K562 (cell line): ENCODE data around the gene MIF. TPM values are rescaled to one million over a fixed set of nuclear protein-coding genes. Genes with fewer than 3 reads are reported as not detected.

ENCODE experiments used
- ARID1B ChIP-seq: fragments of 450-650 bp; IDR thresholded peaks from 2 replicates; pipeline ENCODE4 v1.6.1; 2016; ENCODE audit warnings: antibody characterized with exemption, mild to moderate bottlenecking, inconsistent platforms
- CREB1 ChIP-seq, 2 experiments: sonication (generic) in 1 of 2; formaldehyde crosslinking in 1 of 2; IDR thresholded peaks; 2 replicates each; pipeline versions ENCODE4 v1.6.1 to v1.8.0; 2012 to 2022; ENCODE audit warnings: inconsistent platforms in 1 of 2, mild to moderate bottlenecking in 1 of 2, missing genetic modification reagents in 1 of 2, moderate library complexity in 1 of 2
- E2F3 ChIP-seq: fragments of 250-450 bp; sonication (Bioruptor Pico); IDR thresholded peaks from 2 replicates; pipeline ENCODE4 v1.4.0; 2020; ENCODE audit warnings: mild to moderate bottlenecking
- HNRNPUL1 ChIP-seq: fragments of 200-400 bp; formaldehyde crosslinking; IDR thresholded peaks from 2 replicates; pipeline ENCODE4 v1.6.1; 2017; ENCODE audit warnings: low read length
- TCF3 ChIP-seq: sonication (generic); formaldehyde crosslinking; IDR thresholded peaks from 2 replicates; pipeline ENCODE4 v1.4.0; 2020; ENCODE audit warnings: mild to moderate bottlenecking, missing genetic modification reagents
- ZBTB1 ChIP-seq: sonication (generic); formaldehyde crosslinking; IDR thresholded peaks from 2 replicates; pipeline ENCODE4 v1.8.1; 2023; ENCODE audit warnings: missing genetic modification reagents, low read depth, mild to moderate bottlenecking, borderline replicate concordance
- ZNF57 ChIP-seq: fragments of 450-650 bp; formaldehyde crosslinking; IDR thresholded peaks from 2 replicates; pipeline ENCODE4 v1.4.0; 2020; ENCODE audit warnings: mild to moderate bottlenecking, moderate library complexity
- polyA plus RNA-seq, 8 experiments: library from polyadenylated mRNA; depleted of rRNA in 4 of 8; stranded (reverse) in 5 of 8; unstranded in 3 of 8; fragments of >200 nt; fragmentation: Nextera tagmentation in 2 of 8; fragmentation: Illumina TruSeq in 1 of 8; extraction: Ambion mirVana in 2 of 8; extraction: Trizol in 1 of 8; gene quantifications; 2 replicates each; pipeline versions ENCODE4 v1.2.1 to v1.2.3, GENCODE V29; 2011 to 2014; ENCODE audit warnings: inconsistent platforms in 1 of 8, missing spikeins in 1 of 8
- total RNA-seq, 7 experiments: library from RNA; depleted of rRNA in 6 of 7; stranded (reverse); fragments of >200 nt in 6 of 7; fragmentation: Illumina TruSeq in 2 of 7; extraction: Trizol in 2 of 7; gene quantifications; 2 replicates each; pipeline versions ENCODE4 v1.2.1 to v1.2.3, GENCODE V29; 2011 to 2021; ENCODE audit warnings: low replicate concordance in 1 of 7
- TF ChIP-seq, protein P1 (sequence below): sonication (generic); formaldehyde crosslinking; IDR thresholded peaks from 2 replicates; pipeline ENCODE4 v1.8.0; 2022; ENCODE audit warnings: missing genetic modification reagents, mild to moderate bottlenecking, borderline replicate concordance
- TF ChIP-seq, protein P2 (sequence below), 2 experiments: fragments of 450-650 bp in 1 of 2; sonication (generic) in 1 of 2; formaldehyde crosslinking in 1 of 2; IDR thresholded peaks; 2 replicates each; pipeline versions ENCODE4 v1.7.1 to v1.9.0; 2016 to 2022; ENCODE audit warnings: inconsistent platforms in 1 of 2, mild to moderate bottlenecking in 1 of 2, missing genetic modification reagents in 1 of 2
- TF ChIP-seq, protein P3 (sequence below): fragments of 450-650 bp; formaldehyde crosslinking; IDR thresholded peaks from 2 replicates; pipeline ENCODE4 v1.4.0; 2020; ENCODE audit warnings: mild to moderate bottlenecking, moderate library complexity
- TF ChIP-seq, protein P4 (sequence below): sonication (generic); formaldehyde crosslinking; IDR thresholded peaks from 2 replicates; pipeline ENCODE4 v1.8.1; 2022; ENCODE audit warnings: missing genetic modification reagents

MIF gene
- total and polyA plus RNA-seq, 9 of the 15 experiments (the other 6 are each of a cell fraction or from before 2014, with no cell fraction given), result 7.4 to 666 (median 193) TPM

DNA sequence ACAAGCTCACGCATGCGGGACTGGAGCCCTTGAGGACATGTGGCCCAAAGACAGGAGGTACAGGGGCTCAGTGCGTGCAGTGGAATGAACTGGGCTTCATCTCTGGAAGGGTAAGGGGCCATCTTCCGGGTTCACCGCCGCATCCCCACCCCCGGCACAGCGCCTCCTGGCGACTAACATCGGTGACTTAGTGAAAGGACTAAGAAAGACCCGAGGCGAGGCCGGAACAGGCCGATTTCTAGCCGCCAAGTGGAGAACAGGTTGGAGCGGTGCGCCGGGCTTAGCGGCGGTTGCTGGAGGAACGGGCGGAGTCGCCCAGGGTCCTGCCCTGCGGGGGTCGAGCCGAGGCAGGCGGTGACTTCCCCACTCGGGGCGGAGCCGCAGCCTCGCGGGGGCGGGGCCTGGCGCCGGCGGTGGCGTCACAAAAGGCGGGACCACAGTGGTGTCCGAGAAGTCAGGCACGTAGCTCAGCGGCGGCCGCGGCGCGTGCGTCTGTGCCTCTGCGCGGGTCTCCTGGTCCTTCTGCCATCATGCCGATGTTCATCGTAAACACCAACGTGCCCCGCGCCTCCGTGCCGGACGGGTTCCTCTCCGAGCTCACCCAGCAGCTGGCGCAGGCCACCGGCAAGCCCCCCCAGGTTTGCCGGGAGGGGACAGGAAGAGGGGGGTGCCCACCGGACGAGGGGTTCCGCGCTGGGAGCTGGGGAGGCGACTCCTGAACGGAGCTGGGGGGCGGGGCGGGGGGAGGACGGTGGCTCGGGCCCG, at the start of gene MIF (continued):
- TF ChIP-seq CREB1 (IDR thresholded peaks at IDR 0.05) (peak; percentile 83), CREB1 (CRISPR knock-in tag; IDR thresholded peaks at IDR 0.05) (peak; percentile 80), ARID1B (no peak), E2F3 (CRISPR knock-in tag) (no peak), HNRNPUL1 (no peak), ZBTB1 (CRISPR knock-in tag) (no peak; the same call in 1 of the 2 replicates), ZNF57 (CRISPR knock-in tag) (no peak), TCF3 (CRISPR knock-in tag) (no peak)
- TF ChIP-seq, protein P1, sequence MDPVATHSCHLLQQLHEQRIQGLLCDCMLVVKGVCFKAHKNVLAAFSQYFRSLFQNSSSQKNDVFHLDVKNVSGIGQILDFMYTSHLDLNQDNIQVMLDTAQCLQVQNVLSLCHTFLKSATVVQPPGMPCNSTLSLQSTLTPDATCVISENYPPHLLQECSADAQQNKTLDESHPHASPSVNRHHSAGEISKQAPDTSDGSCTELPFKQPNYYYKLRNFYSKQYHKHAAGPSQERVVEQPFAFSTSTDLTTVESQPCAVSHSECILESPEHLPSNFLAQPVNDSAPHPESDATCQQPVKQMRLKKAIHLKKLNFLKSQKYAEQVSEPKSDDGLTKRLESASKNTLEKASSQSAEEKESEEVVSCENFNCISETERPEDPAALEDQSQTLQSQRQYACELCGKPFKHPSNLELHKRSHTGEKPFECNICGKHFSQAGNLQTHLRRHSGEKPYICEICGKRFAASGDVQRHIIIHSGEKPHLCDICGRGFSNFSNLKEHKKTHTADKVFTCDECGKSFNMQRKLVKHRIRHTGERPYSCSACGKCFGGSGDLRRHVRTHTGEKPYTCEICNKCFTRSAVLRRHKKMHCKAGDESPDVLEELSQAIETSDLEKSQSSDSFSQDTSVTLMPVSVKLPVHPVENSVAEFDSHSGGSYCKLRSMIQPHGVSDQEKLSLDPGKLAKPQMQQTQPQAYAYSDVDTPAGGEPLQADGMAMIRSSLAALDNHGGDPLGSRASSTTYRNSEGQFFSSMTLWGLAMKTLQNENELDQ (CRISPR knock-in tag), result no peak
- TF ChIP-seq, protein P2, sequence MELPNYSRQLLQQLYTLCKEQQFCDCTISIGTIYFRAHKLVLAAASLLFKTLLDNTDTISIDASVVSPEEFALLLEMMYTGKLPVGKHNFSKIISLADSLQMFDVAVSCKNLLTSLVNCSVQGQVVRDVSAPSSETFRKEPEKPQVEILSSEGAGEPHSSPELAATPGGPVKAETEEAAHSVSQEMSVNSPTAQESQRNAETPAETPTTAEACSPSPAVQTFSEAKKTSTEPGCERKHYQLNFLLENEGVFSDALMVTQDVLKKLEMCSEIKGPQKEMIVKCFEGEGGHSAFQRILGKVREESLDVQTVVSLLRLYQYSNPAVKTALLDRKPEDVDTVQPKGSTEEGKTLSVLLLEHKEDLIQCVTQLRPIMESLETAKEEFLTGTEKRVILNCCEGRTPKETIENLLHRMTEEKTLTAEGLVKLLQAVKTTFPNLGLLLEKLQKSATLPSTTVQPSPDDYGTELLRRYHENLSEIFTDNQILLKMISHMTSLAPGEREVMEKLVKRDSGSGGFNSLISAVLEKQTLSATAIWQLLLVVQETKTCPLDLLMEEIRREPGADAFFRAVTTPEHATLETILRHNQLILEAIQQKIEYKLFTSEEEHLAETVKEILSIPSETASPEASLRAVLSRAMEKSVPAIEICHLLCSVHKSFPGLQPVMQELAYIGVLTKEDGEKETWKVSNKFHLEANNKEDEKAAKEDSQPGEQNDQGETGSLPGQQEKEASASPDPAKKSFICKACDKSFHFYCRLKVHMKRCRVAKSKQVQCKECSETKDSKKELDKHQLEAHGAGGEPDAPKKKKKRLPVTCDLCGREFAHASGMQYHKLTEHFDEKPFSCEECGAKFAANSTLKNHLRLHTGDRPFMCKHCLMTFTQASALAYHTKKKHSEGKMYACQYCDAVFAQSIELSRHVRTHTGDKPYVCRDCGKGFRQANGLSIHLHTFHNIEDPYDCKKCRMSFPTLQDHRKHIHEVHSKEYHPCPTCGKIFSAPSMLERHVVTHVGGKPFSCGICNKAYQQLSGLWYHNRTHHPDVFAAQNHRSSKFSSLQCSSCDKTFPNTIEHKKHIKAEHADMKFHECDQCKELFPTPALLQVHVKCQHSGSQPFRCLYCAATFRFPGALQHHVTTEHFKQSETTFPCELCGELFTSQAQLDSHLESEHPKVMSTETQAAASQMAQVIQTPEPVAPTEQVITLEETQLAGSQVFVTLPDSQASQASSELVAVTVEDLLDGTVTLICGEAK (IDR thresholded peaks at IDR 0.05), result no peak
- TF ChIP-seq, protein P2 (CRISPR knock-in tag; IDR thresholded peaks at IDR 0.05), result no peak
- TF ChIP-seq, protein P3, sequence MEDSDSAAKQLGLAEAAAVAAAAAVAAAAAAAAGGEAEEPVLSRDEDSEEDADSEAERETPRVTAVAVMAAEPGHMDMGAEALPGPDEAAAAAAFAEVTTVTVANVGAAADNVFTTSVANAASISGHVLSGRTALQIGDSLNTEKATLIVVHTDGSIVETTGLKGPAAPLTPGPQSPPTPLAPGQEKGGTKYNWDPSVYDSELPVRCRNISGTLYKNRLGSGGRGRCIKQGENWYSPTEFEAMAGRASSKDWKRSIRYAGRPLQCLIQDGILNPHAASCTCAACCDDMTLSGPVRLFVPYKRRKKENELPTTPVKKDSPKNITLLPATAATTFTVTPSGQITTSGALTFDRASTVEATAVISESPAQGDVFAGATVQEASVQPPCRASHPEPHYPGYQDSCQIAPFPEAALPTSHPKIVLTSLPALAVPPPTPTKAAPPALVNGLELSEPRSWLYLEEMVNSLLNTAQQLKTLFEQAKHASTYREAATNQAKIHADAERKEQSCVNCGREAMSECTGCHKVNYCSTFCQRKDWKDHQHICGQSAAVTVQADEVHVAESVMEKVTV (CRISPR knock-in tag), result 0 out of 2 replicates have a peak, but pooled peaks have one; percentile 16
- TF ChIP-seq, protein P4, sequence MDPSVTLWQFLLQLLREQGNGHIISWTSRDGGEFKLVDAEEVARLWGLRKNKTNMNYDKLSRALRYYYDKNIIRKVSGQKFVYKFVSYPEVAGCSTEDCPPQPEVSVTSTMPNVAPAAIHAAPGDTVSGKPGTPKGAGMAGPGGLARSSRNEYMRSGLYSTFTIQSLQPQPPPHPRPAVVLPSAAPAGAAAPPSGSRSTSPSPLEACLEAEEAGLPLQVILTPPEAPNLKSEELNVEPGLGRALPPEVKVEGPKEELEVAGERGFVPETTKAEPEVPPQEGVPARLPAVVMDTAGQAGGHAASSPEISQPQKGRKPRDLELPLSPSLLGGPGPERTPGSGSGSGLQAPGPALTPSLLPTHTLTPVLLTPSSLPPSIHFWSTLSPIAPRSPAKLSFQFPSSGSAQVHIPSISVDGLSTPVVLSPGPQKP (CRISPR knock-in tag), result no peak
